ENCODE measurements around the gene C2CD3. TPM values are rescaled to one million over a fixed set of nuclear protein-coding genes. Genes with fewer than 3 reads are reported as not detected.
A peak's percentile ranks its signal among the peaks of the same experiment; 100 is the strongest.

Gene C2CD3
- total and polyA plus RNA-seq, 10 of the 15 experiments (the other 5 are each of a cell fraction or from before 2014, with no cell fraction given), result 2.3 to 24.0 (median 16.3) TPM

DNA sequence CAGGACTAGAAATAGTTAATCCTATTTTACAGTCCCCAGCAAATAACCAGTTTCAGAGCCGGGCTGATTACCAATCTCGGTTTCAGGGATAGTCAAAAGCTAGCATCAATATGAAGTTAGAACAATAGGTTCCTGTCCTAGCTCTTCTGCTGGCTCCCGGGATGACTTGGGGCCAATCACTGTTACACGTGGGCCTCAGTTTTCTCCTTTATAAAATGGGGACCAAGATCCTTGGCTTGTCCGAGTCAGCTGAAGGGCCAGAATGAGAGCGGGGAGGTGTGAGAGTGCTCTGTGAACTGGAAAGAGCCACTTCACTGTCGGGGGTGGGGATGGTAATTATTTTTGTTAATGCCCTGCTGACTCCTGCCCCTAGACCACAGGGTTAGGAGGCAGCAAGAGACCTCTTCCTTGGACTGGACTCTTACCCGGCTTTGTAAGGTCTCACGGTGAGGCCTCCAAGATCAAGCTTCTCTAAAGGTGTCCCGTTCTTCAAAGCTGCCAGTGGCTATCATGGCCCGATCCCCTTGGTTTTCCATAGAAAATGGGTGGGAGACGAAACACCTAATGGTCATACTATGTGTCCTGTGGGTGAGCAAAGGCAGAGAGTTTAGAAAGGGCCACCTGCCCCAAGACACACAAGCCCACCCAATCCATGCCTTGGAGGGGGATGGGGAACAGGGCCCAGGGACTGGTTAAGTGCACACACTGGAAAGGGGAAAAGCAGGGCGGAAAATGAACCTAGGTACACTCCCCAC, 189.6 kb downstream of the C2CD3 start (continued):
- TF ChIP-seq TCF3 (IDR thresholded peaks at IDR 0.05; ENCODE audit: borderline replicate concordance, insufficient read depth, low read depth, low read length) (peak; percentile 48; the same call in 1 of the 2 replicates), ZNF217 (IDR thresholded peaks at IDR 0.05) (no peak), GABPA (IDR thresholded peaks at IDR 0.05; ENCODE audit: low read depth) (no peak), SMAD5 (IDR thresholded peaks at IDR 0.05; ENCODE audit: low read depth) (no peak), IRF4 (IDR thresholded peaks at IDR 0.05; ENCODE audit: low read depth, low read length) (0 out of 2 replicates have a peak, but pooled peaks have one; percentile 5), POU2F2 (IDR thresholded peaks at IDR 0.05; ENCODE audit: borderline replicate concordance, low read depth, low read length) (no peak), NR2C1 (IDR thresholded peaks at IDR 0.05) (no peak), CEBPB (IDR thresholded peaks at IDR 0.05; ENCODE audit: borderline replicate concordance in 1 of 2, low read depth in 2 of 2, low read length in 2 of 2) (no peak), EZH2 (IDR thresholded peaks at IDR 0.05; ENCODE audit: borderline replicate concordance, control insufficient read depth, low read depth, low read length) (no peak), FOS (IDR thresholded peaks at IDR 0.05; ENCODE audit: borderline replicate concordance, extremely low read depth, insufficient read length) (no peak), SRF (IDR thresholded peaks at IDR 0.05; ENCODE audit: low read depth in 2 of 2, low read length in 2 of 2) (no peak), SREBF1 (IDR thresholded peaks at IDR 0.05; ENCODE audit: low read length) (no peak), BMI1 (IDR thresholded peaks at IDR 0.05; ENCODE audit: borderline replicate concordance) (no peak)
- TF ChIP-seq, protein P1, sequence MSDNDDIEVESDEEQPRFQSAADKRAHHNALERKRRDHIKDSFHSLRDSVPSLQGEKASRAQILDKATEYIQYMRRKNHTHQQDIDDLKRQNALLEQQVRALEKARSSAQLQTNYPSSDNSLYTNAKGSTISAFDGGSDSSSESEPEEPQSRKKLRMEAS (IDR thresholded peaks at IDR 0.05; ENCODE audit: low read depth, low read length), result no peak
- TF ChIP-seq, protein P2, sequence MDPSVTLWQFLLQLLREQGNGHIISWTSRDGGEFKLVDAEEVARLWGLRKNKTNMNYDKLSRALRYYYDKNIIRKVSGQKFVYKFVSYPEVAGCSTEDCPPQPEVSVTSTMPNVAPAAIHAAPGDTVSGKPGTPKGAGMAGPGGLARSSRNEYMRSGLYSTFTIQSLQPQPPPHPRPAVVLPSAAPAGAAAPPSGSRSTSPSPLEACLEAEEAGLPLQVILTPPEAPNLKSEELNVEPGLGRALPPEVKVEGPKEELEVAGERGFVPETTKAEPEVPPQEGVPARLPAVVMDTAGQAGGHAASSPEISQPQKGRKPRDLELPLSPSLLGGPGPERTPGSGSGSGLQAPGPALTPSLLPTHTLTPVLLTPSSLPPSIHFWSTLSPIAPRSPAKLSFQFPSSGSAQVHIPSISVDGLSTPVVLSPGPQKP (IDR thresholded peaks at IDR 0.05; ENCODE audit: low read depth, low read length), result no peak
- TF ChIP-seq, protein P3, sequence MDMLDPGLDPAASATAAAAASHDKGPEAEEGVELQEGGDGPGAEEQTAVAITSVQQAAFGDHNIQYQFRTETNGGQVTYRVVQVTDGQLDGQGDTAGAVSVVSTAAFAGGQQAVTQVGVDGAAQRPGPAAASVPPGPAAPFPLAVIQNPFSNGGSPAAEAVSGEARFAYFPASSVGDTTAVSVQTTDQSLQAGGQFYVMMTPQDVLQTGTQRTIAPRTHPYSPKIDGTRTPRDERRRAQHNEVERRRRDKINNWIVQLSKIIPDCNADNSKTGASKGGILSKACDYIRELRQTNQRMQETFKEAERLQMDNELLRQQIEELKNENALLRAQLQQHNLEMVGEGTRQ (IDR thresholded peaks at IDR 0.05; ENCODE audit: borderline replicate concordance, low read depth, low read length), result no peak
- TF ChIP-seq, protein P4, sequence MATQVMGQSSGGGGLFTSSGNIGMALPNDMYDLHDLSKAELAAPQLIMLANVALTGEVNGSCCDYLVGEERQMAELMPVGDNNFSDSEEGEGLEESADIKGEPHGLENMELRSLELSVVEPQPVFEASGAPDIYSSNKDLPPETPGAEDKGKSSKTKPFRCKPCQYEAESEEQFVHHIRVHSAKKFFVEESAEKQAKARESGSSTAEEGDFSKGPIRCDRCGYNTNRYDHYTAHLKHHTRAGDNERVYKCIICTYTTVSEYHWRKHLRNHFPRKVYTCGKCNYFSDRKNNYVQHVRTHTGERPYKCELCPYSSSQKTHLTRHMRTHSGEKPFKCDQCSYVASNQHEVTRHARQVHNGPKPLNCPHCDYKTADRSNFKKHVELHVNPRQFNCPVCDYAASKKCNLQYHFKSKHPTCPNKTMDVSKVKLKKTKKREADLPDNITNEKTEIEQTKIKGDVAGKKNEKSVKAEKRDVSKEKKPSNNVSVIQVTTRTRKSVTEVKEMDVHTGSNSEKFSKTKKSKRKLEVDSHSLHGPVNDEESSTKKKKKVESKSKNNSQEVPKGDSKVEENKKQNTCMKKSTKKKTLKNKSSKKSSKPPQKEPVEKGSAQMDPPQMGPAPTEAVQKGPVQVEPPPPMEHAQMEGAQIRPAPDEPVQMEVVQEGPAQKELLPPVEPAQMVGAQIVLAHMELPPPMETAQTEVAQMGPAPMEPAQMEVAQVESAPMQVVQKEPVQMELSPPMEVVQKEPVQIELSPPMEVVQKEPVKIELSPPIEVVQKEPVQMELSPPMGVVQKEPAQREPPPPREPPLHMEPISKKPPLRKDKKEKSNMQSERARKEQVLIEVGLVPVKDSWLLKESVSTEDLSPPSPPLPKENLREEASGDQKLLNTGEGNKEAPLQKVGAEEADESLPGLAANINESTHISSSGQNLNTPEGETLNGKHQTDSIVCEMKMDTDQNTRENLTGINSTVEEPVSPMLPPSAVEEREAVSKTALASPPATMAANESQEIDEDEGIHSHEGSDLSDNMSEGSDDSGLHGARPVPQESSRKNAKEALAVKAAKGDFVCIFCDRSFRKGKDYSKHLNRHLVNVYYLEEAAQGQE (IDR thresholded peaks at IDR 0.05; ENCODE audit: low read depth, low read length), result no peak
- TF ChIP-seq, protein P5, sequence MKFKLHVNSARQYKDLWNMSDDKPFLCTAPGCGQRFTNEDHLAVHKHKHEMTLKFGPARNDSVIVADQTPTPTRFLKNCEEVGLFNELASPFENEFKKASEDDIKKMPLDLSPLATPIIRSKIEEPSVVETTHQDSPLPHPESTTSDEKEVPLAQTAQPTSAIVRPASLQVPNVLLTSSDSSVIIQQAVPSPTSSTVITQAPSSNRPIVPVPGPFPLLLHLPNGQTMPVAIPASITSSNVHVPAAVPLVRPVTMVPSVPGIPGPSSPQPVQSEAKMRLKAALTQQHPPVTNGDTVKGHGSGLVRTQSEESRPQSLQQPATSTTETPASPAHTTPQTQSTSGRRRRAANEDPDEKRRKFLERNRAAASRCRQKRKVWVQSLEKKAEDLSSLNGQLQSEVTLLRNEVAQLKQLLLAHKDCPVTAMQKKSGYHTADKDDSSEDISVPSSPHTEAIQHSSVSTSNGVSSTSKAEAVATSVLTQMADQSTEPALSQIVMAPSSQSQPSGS (IDR thresholded peaks at IDR 0.05; ENCODE audit: low read length), result no peak
- TF ChIP-seq, protein P6, sequence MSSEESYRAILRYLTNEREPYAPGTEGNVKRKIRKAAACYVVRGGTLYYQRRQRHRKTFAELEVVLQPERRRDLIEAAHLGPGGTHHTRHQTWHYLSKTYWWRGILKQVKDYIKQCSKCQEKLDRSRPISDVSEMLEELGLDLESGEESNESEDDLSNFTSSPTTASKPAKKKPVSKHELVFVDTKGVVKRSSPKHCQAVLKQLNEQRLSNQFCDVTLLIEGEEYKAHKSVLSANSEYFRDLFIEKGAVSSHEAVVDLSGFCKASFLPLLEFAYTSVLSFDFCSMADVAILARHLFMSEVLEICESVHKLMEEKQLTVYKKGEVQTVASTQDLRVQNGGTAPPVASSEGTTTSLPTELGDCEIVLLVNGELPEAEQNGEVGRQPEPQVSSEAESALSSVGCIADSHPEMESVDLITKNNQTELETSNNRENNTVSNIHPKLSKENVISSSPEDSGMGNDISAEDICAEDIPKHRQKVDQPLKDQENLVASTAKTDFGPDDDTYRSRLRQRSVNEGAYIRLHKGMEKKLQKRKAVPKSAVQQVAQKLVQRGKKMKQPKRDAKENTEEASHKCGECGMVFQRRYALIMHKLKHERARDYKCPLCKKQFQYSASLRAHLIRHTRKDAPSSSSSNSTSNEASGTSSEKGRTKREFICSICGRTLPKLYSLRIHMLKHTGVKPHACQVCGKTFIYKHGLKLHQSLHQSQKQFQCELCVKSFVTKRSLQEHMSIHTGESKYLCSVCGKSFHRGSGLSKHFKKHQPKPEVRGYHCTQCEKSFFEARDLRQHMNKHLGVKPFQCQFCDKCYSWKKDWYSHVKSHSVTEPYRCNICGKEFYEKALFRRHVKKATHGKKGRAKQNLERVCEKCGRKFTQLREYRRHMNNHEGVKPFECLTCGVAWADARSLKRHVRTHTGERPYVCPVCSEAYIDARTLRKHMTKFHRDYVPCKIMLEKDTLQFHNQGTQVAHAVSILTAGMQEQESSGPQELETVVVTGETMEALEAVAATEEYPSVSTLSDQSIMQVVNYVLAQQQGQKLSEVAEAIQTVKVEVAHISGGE (CRISPR knock-in tag; IDR thresholded peaks at IDR 0.05), result no peak
